H9 (cell line): ENCODE results near the gene NAGLU. TPM values are rescaled to one million over a fixed set of nuclear protein-coding genes. Genes with fewer than 3 reads are reported as not detected.

Experiments used
- DNase-seq: peaks from one replicate; pipeline ENCODE4 v3.0.0-alpha.2; 2017
- H2AFZ ChIP-seq: one replicate; pipeline ENCODE4 v1.6.1; 2013; ENCODE audit warnings: mild to moderate bottlenecking, low read length, control low read depth, moderate library complexity
- H2AK5ac ChIP-seq: 2 replicates; pipeline ENCODE4 v1.6.1; 2013; ENCODE audit warnings: low read length, control low read depth, mixed read lengths; ENCODE audit not compliant: insufficient read length
- H2BK120ac ChIP-seq: one replicate; pipeline ENCODE4 v1.6.1; 2013; ENCODE audit warnings: low read depth, mild to moderate bottlenecking, low read length, control low read depth, inconsistent platforms; ENCODE audit not compliant: poor library complexity, severe bottlenecking
- H2BK12ac ChIP-seq: 2 replicates; pipeline ENCODE4 v1.6.1; 2013; ENCODE audit warnings: low read length, control low read depth, mixed read lengths, low read depth; ENCODE audit not compliant: insufficient read length
- H2BK15ac ChIP-seq: 2 replicates; pipeline ENCODE4 v1.6.1; 2013; ENCODE audit warnings: low read depth, low read length, control low read depth
- H2BK20ac ChIP-seq: one replicate; pipeline ENCODE4 v1.6.1; 2013; ENCODE audit warnings: low read depth, mild to moderate bottlenecking, low read length, control low read depth, inconsistent platforms; ENCODE audit not compliant: poor library complexity, severe bottlenecking
- H2BK5ac ChIP-seq: 2 replicates; pipeline ENCODE4 v1.6.1; 2013; ENCODE audit warnings: low read length, control low read depth, mixed read lengths; ENCODE audit not compliant: insufficient read length
- H3K14ac ChIP-seq: 2 replicates; pipeline ENCODE4 v1.6.1; 2013; ENCODE audit warnings: low read length, control low read depth; ENCODE audit not compliant: insufficient read depth
- H3K18ac ChIP-seq: 2 replicates; pipeline ENCODE4 v1.6.1; 2013; ENCODE audit warnings: low read depth, mild to moderate bottlenecking, mixed read lengths, low read length, control low read depth; ENCODE audit not compliant: insufficient read length
- H3K23ac ChIP-seq: 2 replicates; pipeline ENCODE4 v1.6.1; 2013; ENCODE audit warnings: low read length, control low read depth, mixed read lengths, low read depth; ENCODE audit not compliant: insufficient read length
- H3K23me2 ChIP-seq: 2 replicates; pipeline ENCODE4 v1.6.1; 2013; ENCODE audit warnings: low read depth, mild to moderate bottlenecking, mixed read lengths, low read length, control low read depth; ENCODE audit not compliant: insufficient read length, poor library complexity, severe bottlenecking
- H3K27ac ChIP-seq: 2 replicates; pipeline ENCODE4 v1.5.1; 2013; ENCODE audit warnings: low read length, control low read depth, mixed read lengths, low read depth; ENCODE audit not compliant: insufficient read length
- H3K27me3 ChIP-seq: 2 replicates; pipeline ENCODE4 v1.6.1; 2013; ENCODE audit warnings: low read length, control low read depth, inconsistent platforms; ENCODE audit not compliant: insufficient read depth
- H3K4ac ChIP-seq: 2 replicates; pipeline ENCODE4 v1.6.1; 2013; ENCODE audit warnings: low read depth, mild to moderate bottlenecking, control low read depth, inconsistent platforms, low read length, moderate library complexity
- H3K4me1 ChIP-seq: 2 replicates; pipeline ENCODE4 v1.6.1; 2013; ENCODE audit warnings: low read length, control low read depth, inconsistent platforms; ENCODE audit not compliant: insufficient read depth
- H3K4me2 ChIP-seq: 2 replicates; pipeline ENCODE4 v1.6.1; 2013; ENCODE audit warnings: low read length, control low read depth, mixed read lengths; ENCODE audit not compliant: insufficient read length, insufficient read depth
- H3K56ac ChIP-seq: 2 replicates; pipeline ENCODE4 v1.6.1; 2013; ENCODE audit warnings: low read depth, mild to moderate bottlenecking, mixed read lengths, low read length, control low read depth; ENCODE audit not compliant: insufficient read length
- H3K79me1 ChIP-seq: 2 replicates; pipeline ENCODE4 v1.6.1; 2013; ENCODE audit warnings: low read depth, mild to moderate bottlenecking, moderate library complexity, low read length, control low read depth, inconsistent platforms; ENCODE audit not compliant: insufficient read depth, poor library complexity, severe bottlenecking
- H3K79me2 ChIP-seq: 2 replicates; pipeline ENCODE4 v1.6.1; 2013; ENCODE audit warnings: low read length, control low read depth, inconsistent platforms; ENCODE audit not compliant: insufficient read depth
- H3K9ac ChIP-seq: 2 replicates; pipeline ENCODE4 v1.6.1; 2013; ENCODE audit warnings: low read length, control low read depth, mixed read lengths; ENCODE audit not compliant: insufficient read length; ENCODE audit errors: extremely low read depth
- H3K9me3 ChIP-seq: one replicate; pipeline ENCODE4 v1.6.1; 2013; ENCODE audit warnings: low read depth, low read length, inconsistent platforms; ENCODE audit not compliant: control insufficient read depth
- H3T11ph ChIP-seq: one replicate; pipeline ENCODE4 v1.6.1; 2013; ENCODE audit warnings: mild to moderate bottlenecking, low read length, control low read depth, inconsistent platforms
- H4K20me1 ChIP-seq: one replicate; pipeline ENCODE4 v1.6.1; 2013; ENCODE audit not compliant: control insufficient read depth, insufficient read length, insufficient read depth
- H4K5ac ChIP-seq: 2 replicates; pipeline ENCODE4 v1.6.1; 2013; ENCODE audit warnings: low read depth, mild to moderate bottlenecking, mixed read lengths, low read length, control low read depth; ENCODE audit not compliant: insufficient read length
- H4K8ac ChIP-seq: replicated peaks from 2 replicates; pipeline ENCODE4 v1.6.1; 2013; ENCODE audit warnings: low read length, control low read depth, mixed read lengths, low read depth; ENCODE audit not compliant: insufficient read length
- H4K91ac ChIP-seq: 2 replicates; pipeline ENCODE4 v1.6.1; 2013; ENCODE audit warnings: low read depth, mild to moderate bottlenecking, moderate library complexity, mixed read lengths, low read length, control low read depth; ENCODE audit not compliant: insufficient read length
- H3K27ac Mint-ChIP-seq, 3 experiments: 2 replicates in 2 of 3; 3 replicates in 1 of 3; pipeline ENCODE4 v1.8.0; 2020 to 2021; ENCODE audit warnings: mixed read lengths in 3 of 3, mild to moderate bottlenecking in 1 of 3, moderate library complexity in 1 of 3
- H3K27me3 Mint-ChIP-seq: 2 replicates; pipeline ENCODE4 v1.8.0; 2021; ENCODE audit warnings: low read depth, mild to moderate bottlenecking, moderate library complexity, mixed read lengths
- H3K36me3 Mint-ChIP-seq, 3 experiments: 2 replicates in 2 of 3; 3 replicates in 1 of 3; pipeline ENCODE4 v1.8.0; 2020 to 2021; ENCODE audit warnings: low read depth in 3 of 3, mixed read lengths in 3 of 3; ENCODE audit not compliant: insufficient read depth in 1 of 3
- H3K4me1 Mint-ChIP-seq, 2 experiments: 2 replicates each; pipeline ENCODE4 v1.8.0; 2020; ENCODE audit warnings: mixed read lengths in 2 of 2
- H3K4me3 Mint-ChIP-seq, 2 experiments: 2 replicates in 1 of 2; 3 replicates in 1 of 2; pipeline ENCODE4 v1.8.0; 2020 to 2021; ENCODE audit warnings: mild to moderate bottlenecking in 2 of 2, mixed read lengths in 2 of 2, moderate library complexity in 1 of 2
- H3K9me3 Mint-ChIP-seq, 2 experiments: 2 replicates in 1 of 2; 3 replicates in 1 of 2; pipeline ENCODE4 v1.8.0; 2020; ENCODE audit warnings: mild to moderate bottlenecking in 2 of 2, mixed read lengths in 2 of 2, moderate library complexity in 1 of 2
- CTCF ChIP-seq: fragments of 200-600 bp; sonication (generic); conservative IDR thresholded peaks from 3 replicates; pipeline ENCODE4 v1.8.0; 2021; ENCODE audit warnings: antibody characterized with exemption, mild to moderate bottlenecking
- WGBS: extraction: QIAGEN DNeasy Blood & Tissue Kit; methylation state at CpG from one replicate; pipeline ENCODE4 v1.1.7; 2013; ENCODE audit warnings: missing lambda C conversion rate, low lambda C conversion rate, mixed read lengths; ENCODE audit not compliant: insufficient read length; ENCODE audit errors: extremely low coverage; 5-methylcytosine and 5-hydroxymethylcytosine counted together
- total RNA-seq: library from RNA; stranded (reverse); gene quantifications from 2 replicates; pipeline ENCODE4 v1.2.1, GENCODE V29; 2021

Gene NAGLU
- total RNA-seq, 1 experiment from 2014 or later, result 23.5 TPM

GRCh38 chr17:42529061-42529460, 7.0 kb upstream of the NAGLU start:
- no peak overlapping the region for H3K4ac ChIP-seq
- DNase-seq, result no peak
- Mint-ChIP-seq H3K27me3 (peaks cover 45% of the 10 kb centered on the region), H3K27ac (no peak overlapping the region), H3K4me3 (no peak overlapping the region), H3K9me3 (0 out of 5 replicates have a peak, but pooled peaks cover 0 to 3% of the 10 kb centered on the region in 2 experiments), H3K36me3 (no peaks in the 10 kb centered on the region; a peak in 2 of 7 replicates), H3K4me1 (peaks cover 2 to 8% of the 10 kb centered on the region in 2 experiments; a peak in 3 of 4 replicates)
- H3K23me2 ChIP-seq, result peaks cover 3% of the 10 kb centered on the region
- no peak for TF ChIP-seq CTCF
- H4K8ac ChIP-seq, result no peak overlapping the region
- H3K27ac ChIP-seq, result no peak overlapping the region
- H2AFZ ChIP-seq, result no peak overlapping the region
- WGBS, result no CpG with 5 or more reads among the region's 3 CpGs
- H3K9me3 ChIP-seq, result no peaks in the 10 kb centered on the region
- no peak overlapping the region for H2BK5ac ChIP-seq
- no peak overlapping the region for H2AK5ac ChIP-seq
- H2BK20ac ChIP-seq, result no peak overlapping the region
- H4K5ac ChIP-seq, result no peak overlapping the region
- H3T11ph ChIP-seq, result no peak overlapping the region
- no peak overlapping the region for H3K4me2 ChIP-seq
- H3K18ac ChIP-seq, result no peak overlapping the region
- H3K9ac ChIP-seq, result no peak overlapping the region
- H2BK12ac ChIP-seq, result no peak overlapping the region
- no peaks in the 10 kb centered on the region for H3K4me1 ChIP-seq
- no peak overlapping the region for H3K14ac ChIP-seq
- H3K27me3 ChIP-seq, result no peaks in the 10 kb centered on the region
- no peak overlapping the region for H3K56ac ChIP-seq
- no peaks in the 10 kb centered on the region for H3K79me1 ChIP-seq
- no peaks in the 10 kb centered on the region for H4K20me1 ChIP-seq
- no peak overlapping the region for H4K91ac ChIP-seq
- H2BK15ac ChIP-seq, result no peak overlapping the region
- H3K79me2 ChIP-seq, result no peaks in the 10 kb centered on the region
- no peak overlapping the region for H3K23ac ChIP-seq
- H2BK120ac ChIP-seq, result no peak overlapping the region
